Fibroblast of lung (primary cell): ENCODE results near the gene PLCXD3. TPM values are rescaled to one million over a fixed set of nuclear protein-coding genes. Genes with fewer than 3 reads are reported as not detected.

ENCODE experiments used
- DNase-seq, 2 donors: peaks; one replicate each; pipeline versions ENCODE4 v3.0.0 to v3.0.0-alpha.2; 2010; ENCODE audit warnings: low read depth in 2 of 2
- H2AFZ ChIP-seq: 2 replicates; pipeline ENCODE4 v1.5.1; 2012; ENCODE audit warnings: low read length, control low read depth, inconsistent platforms
- H3K27ac ChIP-seq: 2 replicates; pipeline ENCODE4 v1.5.1; 2011; ENCODE audit warnings: low read length, control low read depth; ENCODE audit not compliant: insufficient read depth
- H3K27me3 ChIP-seq: 2 replicates; pipeline ENCODE4 v1.5.1; 2011; ENCODE audit warnings: mild to moderate bottlenecking, low read length; ENCODE audit not compliant: control insufficient read depth, insufficient read depth
- H3K36me3 ChIP-seq: 2 replicates; pipeline ENCODE4 v1.5.1; 2011; ENCODE audit warnings: low read length; ENCODE audit not compliant: control insufficient read depth, insufficient read depth
- H3K4me1 ChIP-seq: 2 replicates; pipeline ENCODE4 v1.5.1; 2011; ENCODE audit warnings: low read length; ENCODE audit not compliant: control insufficient read depth, insufficient read depth; ENCODE audit errors: extremely low read depth
- H3K4me2 ChIP-seq: 2 replicates; pipeline ENCODE4 v1.5.1; 2011; ENCODE audit warnings: low read length, control low read depth; ENCODE audit not compliant: insufficient read depth; ENCODE audit errors: extremely low read depth
- H3K4me3 ChIP-seq, 4 experiments: fragments of 200-600 bp in 1 of 4; sonication (generic) in 1 of 4; replicated peaks in 1 of 4; 2 replicates each; pipeline ENCODE4 v1.5.1; 2011 to 2016; ENCODE audit warnings: low read length in 4 of 4, low read depth in 3 of 4, mild to moderate bottlenecking in 3 of 4, control low read depth in 2 of 4, inconsistent platforms in 1 of 4, mixed read lengths in 1 of 4; ENCODE audit not compliant: insufficient read depth in 1 of 4; ENCODE audit errors: control extremely low read depth in 1 of 4
- H3K79me2 ChIP-seq: 2 replicates; pipeline ENCODE4 v1.5.1; 2012; ENCODE audit warnings: mild to moderate bottlenecking, low read length, inconsistent platforms; ENCODE audit not compliant: control insufficient read depth, insufficient read depth
- H3K9ac ChIP-seq: 2 replicates; pipeline ENCODE4 v1.5.1; 2011; ENCODE audit warnings: mild to moderate bottlenecking, low read length, control low read depth; ENCODE audit not compliant: insufficient read depth
- H3K9me3 ChIP-seq: 2 replicates; pipeline ENCODE4 v1.5.1; 2012; ENCODE audit warnings: low read depth, low read length; ENCODE audit not compliant: control insufficient read depth, insufficient read depth
- H4K20me1 ChIP-seq: 2 replicates; pipeline ENCODE4 v1.5.1; 2011; ENCODE audit warnings: low read length; ENCODE audit not compliant: control insufficient read depth, insufficient read depth; ENCODE audit errors: extremely low read depth
- CTCF ChIP-seq, 2 donors: IDR thresholded peaks in 1 of 2; conservative IDR thresholded peaks in 1 of 2; 1 replicate in 1 of 2; 2 replicates in 1 of 2; pipeline ENCODE4 v1.5.1; 2011 to 2012; ENCODE audit warnings: low read length in 2 of 2, control low read depth in 1 of 2, inconsistent platforms in 1 of 2, low read depth in 1 of 2, mild to moderate bottlenecking in 1 of 2
- EZH2 ChIP-seq: IDR thresholded peaks from 2 replicates; pipeline ENCODE4 v1.5.1; 2012; ENCODE audit warnings: low read length, control low read depth, mild to moderate bottlenecking; ENCODE audit errors: missing control alignments
- polyA plus RNA-seq, 2 donors: library from polyadenylated mRNA; depleted of rRNA in 1 of 2; stranded (reverse) in 1 of 2; unstranded in 1 of 2; fragments of >200 nt; gene quantifications; 2 replicates each; pipeline ENCODE4 v1.2.1, GENCODE V29; 2011 to 2012; ENCODE audit warnings: missing spikeins in 1 of 2
- total RNA-seq: library from RNA; depleted of rRNA; stranded (reverse); fragments of >200 nt; gene quantifications from 2 replicates; pipeline ENCODE4 v1.2.1, GENCODE V29; 2014

The PLCXD3 gene
- total and polyA plus RNA-seq, 2 donors (not counting 1 experiment from before 2014, with no cell fraction given) = 0.02 to 1.3 TPM

GRCh38 chr5:41306005-41306404, 204.4 kb downstream of the PLCXD3 start:
- H3K27me3 ChIP-seq = no peaks in the 10 kb centered on the region
- no peak for DNase-seq
- no peak overlapping the region for H3K4me3 ChIP-seq
- H3K4me1 ChIP-seq = no peaks in the 10 kb centered on the region
- H3K27ac ChIP-seq = no peak overlapping the region
- H3K9me3 ChIP-seq = no peaks in the 10 kb centered on the region
- no peak overlapping the region for H3K9ac ChIP-seq
- TF ChIP-seq EZH2 (no peak), CTCF (conservative IDR thresholded peaks at IDR 0.05 in 1 of 2, IDR thresholded peaks at IDR 0.05 in 1 of 2; ENCODE audit: low read depth in 1 of 2, low read length in 2 of 2) (no peak)
- no peaks in the 10 kb centered on the region for H4K20me1 ChIP-seq
- H2AFZ ChIP-seq = no peak overlapping the region
- no peaks in the 10 kb centered on the region for H3K36me3 ChIP-seq
- no peaks in the 10 kb centered on the region for H3K79me2 ChIP-seq
- no peak overlapping the region for H3K4me2 ChIP-seq

GRCh38 chr5:41305056-41305455, 205.3 kb downstream of the PLCXD3 start:
- Histone ChIP-seq H4K20me1 (no peaks in the 10 kb centered on the region), H2AFZ (no peak overlapping the region), H3K4me3 (no peak overlapping the region), H3K27ac (no peak overlapping the region), H3K9me3 (no peaks in the 10 kb centered on the region), H3K79me2 (no peaks in the 10 kb centered on the region), H3K27me3 (no peaks in the 10 kb centered on the region), H3K9ac (no peak overlapping the region), H3K4me2 (no peak overlapping the region), H3K36me3 (no peaks in the 10 kb centered on the region), H3K4me1 (no peaks in the 10 kb centered on the region)
- TF ChIP-seq EZH2 (no peak), CTCF (conservative IDR thresholded peaks at IDR 0.05 in 1 of 2, IDR thresholded peaks at IDR 0.05 in 1 of 2; ENCODE audit: low read depth in 1 of 2, low read length in 2 of 2) (no peak)
- DNase-seq = no peak

- Histone ChIP-seq H3K9ac (no peak overlapping the region), H3K27me3 (no peaks in the 10 kb centered on the region), H3K36me3 (no peaks in the 10 kb centered on the region), H3K4me3 (no peak overlapping the region), H3K79me2 (no peaks in the 10 kb centered on the region), H3K4me2 (no peak overlapping the region), H3K4me1 (no peaks in the 10 kb centered on the region), H3K27ac (no peak overlapping the region), H3K9me3 (no peaks in the 10 kb centered on the region), H4K20me1 (no peaks in the 10 kb centered on the region), H2AFZ (no peak overlapping the region)
- no peak for TF ChIP-seq EZH2
- TF ChIP-seq CTCF (conservative IDR thresholded peaks at IDR 0.05 in 1 of 2, IDR thresholded peaks at IDR 0.05 in 1 of 2; ENCODE audit: low read depth in 1 of 2, low read length in 2 of 2) = no peak
- DNase-seq = no peak
Measured at GRCh38 chr5:41296066-41296465, 214.3 kb downstream of the PLCXD3 start.
